HUDEP-2 (cell line): ENCODE results near the gene CRYGS.
"Not testable (repeated sequence)": the region's sequence is repeated elsewhere in the genome, so short reads cannot be mapped to it uniquely, and the experiment has no call there.

Experiments
- DNase-seq, 76 experiments: peaks; one replicate each; lab custom pipeline; 2025; ENCODE audit not compliant: unreplicated experiment in 76 of 76; lab: John Stamatoyannopoulos, UW

The CRYGS gene

DNA sequence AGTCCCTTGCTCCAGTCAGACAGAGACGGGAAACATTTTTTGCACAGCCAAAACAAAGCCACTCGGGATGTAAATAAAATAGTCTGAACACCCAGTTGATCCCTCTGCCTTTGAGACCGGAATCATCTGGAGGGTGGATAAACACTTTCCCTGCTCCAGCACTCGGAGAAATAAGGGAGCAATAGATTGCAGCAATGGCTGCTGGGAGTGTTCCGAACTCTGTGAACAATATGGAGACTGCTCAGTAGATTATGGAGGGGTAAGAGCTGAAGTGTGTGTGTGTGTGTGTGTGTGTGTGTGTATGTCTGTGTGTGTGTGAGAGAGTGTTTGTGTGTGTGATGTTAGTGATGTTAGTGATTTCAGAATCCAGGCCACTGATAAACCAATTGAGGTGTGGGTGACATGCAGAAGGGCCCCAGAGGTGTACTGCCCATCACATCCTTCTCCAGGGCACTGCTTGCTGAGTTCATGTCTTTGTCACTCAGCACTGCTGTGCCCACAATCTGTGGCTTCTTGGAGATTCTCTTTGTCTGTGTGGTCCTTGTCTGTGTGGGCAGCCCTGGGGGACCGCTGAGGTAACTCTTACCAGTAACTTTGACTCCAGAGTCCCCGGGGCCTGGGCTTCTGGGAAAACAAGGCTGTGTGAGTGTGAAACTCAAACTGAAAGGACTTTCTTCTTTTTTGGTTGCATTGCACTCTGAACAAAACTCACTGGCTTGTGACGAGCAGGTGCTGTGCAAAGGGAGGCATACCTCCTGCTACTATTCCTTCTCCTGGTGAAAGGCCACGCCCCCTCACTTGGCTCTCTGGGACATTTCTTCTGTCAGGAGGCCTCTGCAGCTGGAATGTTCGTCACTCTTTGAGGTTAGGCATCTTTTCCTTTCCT is 23.0 kb downstream of the CRYGS start:
- no peak for DNase-seq

DNA sequence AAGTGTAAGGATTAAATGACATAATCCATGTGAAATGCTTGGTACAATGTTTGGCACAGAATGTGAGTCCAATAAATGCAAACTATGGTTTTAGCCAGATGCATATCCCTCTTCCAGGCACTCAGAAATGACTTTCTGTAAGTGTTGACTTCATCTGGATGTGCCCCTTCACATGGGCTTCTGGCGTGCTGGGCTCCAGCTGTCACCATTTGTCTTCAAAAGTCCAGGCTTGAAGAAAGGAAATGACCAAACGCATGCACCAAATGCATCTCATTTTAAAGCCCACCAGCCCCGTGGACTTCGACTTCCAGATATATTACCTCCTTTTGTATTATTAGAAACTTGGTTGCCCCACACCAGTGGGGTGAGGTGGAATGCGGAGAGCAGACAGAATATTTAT is 23.7 kb downstream of the CRYGS start:
- DNase-seq: no peak

DNA sequence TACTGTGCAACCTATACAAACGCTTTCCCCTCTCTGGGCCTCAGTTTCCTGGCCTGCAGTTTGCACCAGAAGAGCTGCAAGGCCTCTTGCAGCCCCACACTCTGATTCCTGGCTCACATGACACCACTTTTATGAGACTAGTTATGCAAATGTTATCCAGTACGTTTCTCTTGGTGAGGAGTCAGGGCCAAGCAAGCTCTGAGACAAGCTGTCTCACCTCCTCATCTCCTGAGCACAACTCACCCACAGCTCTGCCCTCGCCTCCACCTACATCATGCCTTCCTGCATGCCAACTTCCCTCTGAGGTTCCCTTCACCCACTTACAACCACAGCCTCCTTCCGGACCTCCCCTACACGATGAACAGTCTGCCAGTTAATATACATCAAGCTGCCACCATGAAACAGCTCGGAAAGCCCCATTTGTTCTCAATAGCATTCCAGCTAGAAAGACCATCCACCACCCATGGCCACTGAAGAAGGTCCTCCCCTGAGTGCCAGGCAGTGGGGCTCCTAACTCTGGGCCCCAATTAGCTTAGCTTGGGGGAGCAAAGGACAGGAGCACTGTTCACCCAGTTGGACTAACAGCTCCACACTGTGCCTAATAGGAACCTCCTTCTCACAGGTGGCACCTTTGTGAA is 25.0 kb downstream of the CRYGS start:
- no peak for DNase-seq

DNA sequence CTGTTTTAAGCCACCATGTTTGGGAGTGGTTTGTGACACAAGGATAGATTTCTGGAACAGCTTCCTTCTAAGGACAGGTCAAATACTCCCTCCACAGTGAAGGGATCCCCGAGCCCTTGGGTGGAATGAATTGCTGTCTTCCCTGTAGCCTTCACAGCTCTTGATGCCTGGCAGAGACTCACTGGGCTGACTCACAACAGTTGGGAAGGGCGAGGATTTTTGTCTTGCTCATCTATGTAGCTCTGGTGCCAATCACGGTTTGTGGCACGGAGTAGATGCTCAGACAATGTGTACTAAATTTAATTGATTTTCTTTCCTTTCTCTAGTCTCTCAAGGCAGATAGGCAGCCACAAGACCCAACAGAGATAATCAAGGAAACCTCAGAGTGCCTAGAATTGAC is 27.0 kb downstream of the CRYGS start:
- no peak for DNase-seq

- no peak for DNase-seq
Observed at GRCh38 chr3:186516646-186517045, 27.5 kb downstream of the CRYGS start.

DNA sequence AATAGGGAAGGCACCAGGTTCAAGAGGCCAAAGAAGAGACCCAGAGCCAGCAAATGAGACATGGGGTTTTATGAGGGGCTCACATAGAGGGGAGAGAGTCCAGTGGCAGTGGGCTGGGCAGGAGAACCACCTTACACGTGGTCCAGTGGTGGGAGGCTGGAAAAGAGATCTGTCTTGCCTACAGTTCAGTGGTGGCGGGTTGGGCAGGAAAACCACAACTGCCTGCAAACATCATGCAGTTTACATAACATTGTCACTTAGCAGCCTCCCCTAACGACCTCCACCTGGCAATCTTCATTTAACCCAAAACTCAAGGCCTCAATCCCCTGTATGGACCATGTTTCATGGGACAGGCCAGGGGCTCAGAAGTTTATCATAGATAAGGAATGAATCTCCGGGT is 29.1 kb downstream of the CRYGS start:
- no peak for DNase-seq

- peak in 1 of 76 experiments; percentile 11 for DNase-seq
Observed at GRCh38 chr3:186514296-186515002, 29.7 kb downstream of the CRYGS start.

DNA sequence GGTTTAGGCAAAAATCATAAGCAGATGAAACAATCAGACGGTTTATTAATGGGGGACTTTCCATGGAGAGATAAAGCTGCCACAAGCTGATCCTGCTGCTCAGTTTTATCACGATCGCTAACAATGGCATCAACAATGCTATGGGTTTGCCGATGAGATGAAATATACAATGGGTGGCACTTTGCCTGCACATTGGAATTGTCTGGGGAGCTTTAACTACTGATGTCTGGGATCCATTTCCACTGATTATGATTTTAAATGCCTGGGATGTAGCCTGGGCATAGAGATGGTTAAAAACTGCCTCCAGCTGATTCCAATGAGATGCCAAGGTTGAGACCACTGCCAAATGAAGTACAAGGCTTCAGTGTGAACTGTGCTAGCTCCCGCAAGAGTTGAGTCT is 30.8 kb downstream of the CRYGS start:
- no peak for DNase-seq

DNA sequence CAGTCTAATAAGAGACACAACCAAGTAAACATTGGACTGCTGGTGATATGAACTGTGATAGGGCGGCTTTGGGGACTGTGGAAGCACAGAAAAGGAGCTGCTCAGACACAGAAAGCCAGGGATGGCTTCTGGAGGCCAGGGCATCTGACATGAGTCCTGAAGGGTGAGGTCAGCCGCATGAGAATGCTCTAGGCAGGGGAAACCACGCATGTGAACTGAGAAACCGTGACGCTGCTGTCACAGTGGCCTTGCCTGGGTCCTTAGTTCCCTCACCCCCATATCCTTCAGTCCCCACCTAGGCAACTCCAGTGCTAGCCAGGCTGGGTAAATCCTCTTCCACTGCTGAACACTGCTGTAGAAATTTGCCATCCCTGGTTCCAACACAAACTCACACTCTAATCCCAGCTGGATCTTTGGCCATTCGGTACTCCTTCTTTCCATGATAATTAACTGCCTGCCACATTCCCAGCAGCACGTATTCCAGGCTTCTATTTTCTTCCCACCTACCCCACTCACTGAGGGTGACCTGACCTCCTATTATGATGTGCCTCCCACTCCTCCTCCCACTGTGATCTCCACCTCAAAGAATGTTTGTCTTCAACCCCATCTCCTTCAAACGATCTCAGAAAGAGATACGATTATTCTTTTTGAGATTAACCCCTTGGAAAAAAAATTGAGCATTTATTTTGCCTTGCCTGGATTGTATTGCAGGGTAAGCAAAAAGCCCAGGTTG is 31.4 kb downstream of the CRYGS start:
- no peak for DNase-seq

- no peak for DNase-seq
Observed at GRCh38 chr3:186511702-186512101, 32.5 kb downstream of the CRYGS start.

DNA sequence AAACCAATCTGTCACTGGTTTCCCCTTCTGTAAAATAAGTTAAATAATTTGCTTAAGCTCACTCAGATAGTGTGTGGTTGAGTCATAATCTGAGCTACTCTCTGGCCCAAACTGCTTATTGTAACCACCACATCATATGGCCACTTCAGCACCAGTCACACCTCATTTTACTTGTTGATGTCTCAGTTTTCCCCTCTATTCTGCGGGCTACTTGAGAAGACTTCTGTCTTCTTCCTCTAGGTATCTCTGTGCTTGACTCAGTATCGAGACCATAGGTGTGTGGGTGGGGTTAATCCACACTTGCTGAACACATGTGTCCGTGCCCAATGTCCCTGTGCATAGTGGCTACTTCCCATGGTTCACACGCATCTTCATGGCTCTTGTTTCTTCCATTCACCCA is 32.9 kb downstream of the CRYGS start:
- DNase-seq: no peak

DNA sequence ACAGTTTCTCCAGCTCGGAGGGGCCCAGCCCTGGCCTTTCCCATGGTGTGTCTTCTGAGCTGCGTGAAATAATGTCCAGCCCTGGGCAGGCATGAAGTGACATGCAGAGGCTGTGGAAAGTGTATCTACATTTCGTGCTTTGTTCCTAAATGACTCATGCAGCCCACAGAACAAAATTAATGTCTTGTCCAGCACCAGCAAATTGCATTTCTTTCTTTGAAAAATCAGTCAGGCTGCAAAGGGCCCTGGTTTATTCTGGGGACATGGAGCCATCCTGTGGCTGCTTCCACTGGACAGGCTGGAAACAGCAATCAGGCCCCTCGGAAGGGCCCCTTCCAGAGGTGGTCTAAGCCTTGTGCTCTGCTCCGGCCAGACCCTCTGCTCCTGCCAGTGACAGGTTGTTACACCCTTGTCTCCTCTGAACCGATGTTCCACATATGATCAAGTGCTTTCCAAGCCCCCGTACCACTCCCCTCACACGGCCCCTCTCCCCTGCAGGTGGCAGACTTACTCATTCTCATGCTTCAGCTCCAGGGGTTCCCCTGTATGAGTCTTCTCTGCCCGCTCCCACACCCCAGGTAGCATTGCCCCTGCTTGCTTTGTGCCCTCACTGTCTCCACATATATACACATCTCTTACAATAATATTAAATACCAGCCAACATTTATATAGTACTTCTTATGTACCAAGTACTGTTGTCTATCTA is 33.7 kb downstream of the CRYGS start:
- no peak for DNase-seq

DNA sequence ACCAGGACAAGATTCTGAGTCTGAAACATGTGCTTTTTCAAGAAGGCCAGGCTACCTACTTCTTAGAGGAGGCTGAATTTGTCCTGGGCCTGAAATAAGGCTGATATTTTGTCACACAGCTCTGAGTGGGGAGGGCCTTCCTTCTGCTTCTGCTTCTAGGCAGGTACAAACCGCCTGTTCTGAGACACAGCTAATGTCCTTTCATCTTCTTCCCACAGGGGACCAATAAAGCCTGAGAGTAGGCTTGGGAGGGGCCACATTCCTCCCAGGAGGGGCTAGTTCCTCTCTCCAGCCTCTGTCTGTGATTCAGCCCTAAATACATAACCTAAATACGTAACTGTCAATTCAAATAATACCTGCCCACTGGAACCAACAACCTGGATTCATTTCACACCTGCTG is 34.8 kb downstream of the CRYGS start:
- no peak for DNase-seq

GRCh38 chr3:186506857-186507256 is 37.3 kb downstream of the CRYGS start:
- no peak for DNase-seq

GRCh38 chr3:186506191-186506739 is 37.9 kb downstream of the CRYGS start:
- DNase-seq: no peak

DNA sequence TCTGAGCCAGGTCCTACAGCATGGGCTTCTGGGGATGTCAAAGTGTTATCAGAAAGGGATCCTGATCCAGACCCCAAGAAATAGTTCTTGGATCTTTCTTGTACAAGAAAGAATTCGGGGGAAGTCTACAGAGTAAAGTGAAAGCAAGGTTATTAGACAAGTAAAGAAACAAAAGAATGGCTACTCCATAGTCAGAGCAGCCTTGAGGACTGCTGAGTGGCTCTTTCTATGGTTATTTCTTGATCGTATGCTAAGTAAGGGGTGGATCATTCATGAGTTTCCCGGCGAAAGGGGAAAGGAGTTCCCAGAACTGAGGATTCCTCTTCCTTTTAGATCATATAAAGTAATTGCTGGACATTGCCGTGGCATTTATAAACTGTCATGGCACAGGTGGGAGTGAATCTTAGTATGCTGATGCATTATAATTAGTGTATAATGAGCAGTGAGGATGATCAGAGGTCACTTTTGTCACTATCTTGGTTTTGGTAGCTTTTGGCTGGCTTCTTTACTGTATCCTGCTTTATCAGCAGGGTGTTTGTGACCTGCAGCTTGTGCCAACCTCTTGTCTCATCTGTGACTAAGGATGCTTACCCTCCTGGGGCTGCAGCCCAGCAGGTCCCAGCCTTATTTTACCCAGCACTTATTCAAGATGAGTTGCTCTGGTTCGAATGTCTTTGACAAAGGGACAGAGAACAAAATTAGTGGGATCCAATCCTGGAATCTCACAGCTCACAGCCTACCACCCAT is 41.0 kb downstream of the CRYGS start:
- no peak for DNase-seq

GRCh38 chr3:186502138-186502948 is 41.8 kb downstream of the CRYGS start:
- DNase-seq: no peak

DNA sequence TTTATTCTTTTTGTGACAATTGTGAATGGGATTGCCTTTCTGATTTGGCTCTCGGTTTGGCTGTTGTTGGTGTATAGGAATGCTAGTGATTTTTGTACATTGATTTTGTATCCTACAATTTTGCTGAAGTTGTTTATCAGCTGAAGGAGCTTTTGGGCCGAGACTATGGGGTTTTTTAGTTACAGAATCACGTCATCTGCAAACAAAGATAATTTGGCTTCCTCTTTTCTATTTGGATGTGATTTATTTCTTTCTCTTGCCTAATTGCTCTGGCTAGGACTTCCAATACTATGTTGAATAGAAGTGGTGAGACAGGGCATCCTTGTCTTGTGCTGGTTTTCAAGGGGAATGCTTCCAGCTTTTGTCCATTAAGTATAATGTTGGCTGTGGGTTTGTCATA is 44.2 kb downstream of the CRYGS start:
- not testable (repeated sequence) for DNase-seq

- not testable (repeated sequence) for DNase-seq
Observed at GRCh38 chr3:186498022-186498421, 46.2 kb downstream of the CRYGS start.
